Transverse colon (tissue), 4 donors: ENCODE measurements around the gene DENND2A.

Experiments
- POLR2A ChIP-seq: fragments of 450-650 bp; IDR thresholded peaks from one replicate; pipeline ENCODE4 v1.6.1; 2016; ENCODE audit warnings: antibody characterized with exemption, mild to moderate bottlenecking, moderate library complexity
- POLR2AphosphoS5 ChIP-seq, 3 donors: sonication (generic); formaldehyde crosslinking; IDR thresholded peaks; one replicate each; pipeline ENCODE4 v1.6.1; 2016; ENCODE audit warnings: antibody characterized with exemption in 3 of 3
- TF ChIP-seq, protein P1 (sequence below), 5 experiments: fragments of 200-600 bp in 3 of 5; fragments of 450-650 bp in 2 of 5; sonication (generic) in 3 of 5; IDR thresholded peaks; 1 replicate in 2 of 5; 2 replicates in 3 of 5; pipeline ENCODE4 v1.5.1; 2016 to 2017; ENCODE audit warnings: antibody characterized with exemption in 5 of 5, inconsistent platforms in 3 of 5, mild to moderate bottlenecking in 2 of 5, moderate library complexity in 1 of 5

DNA sequence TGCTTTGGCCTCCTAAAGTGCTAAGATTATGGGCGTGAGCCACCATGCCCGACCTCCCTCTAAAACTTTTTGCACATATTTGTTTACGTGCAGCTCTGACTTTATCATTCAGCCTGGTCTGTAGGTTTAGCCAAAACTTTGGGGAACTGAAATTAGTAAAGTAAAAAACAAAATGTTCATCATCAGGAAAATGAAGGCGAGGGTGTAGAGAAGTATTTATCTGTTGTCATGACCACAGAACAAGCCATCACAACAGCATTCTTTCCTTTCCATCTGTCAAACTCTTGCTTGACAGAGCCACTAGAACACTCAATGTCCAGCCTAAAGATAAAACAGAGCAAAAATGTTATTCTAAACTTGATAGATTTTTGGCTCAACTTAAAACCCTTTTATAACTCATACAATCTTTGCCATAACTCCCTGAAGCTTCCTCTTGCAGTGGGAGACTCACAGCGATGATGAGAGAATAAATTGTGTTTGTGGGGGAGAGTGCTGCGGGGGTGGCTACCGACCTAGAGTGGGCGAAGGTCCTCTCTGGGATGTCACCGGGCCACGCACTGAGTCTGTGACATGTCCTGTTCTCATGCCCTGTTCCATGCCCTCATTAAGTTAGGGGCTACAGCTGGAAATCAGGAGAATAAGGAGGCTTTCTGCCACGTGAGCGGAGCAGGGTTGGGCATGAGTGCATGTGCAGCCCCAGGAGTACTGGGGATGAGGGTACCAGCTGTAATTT is 102.7 kb downstream of the DENND2A start:
- TF ChIP-seq POLR2AphosphoS5 (IDR thresholded peaks at IDR 0.05) (peak in 1 of 3 donors; percentile 36), POLR2A (no peak)
- TF ChIP-seq, protein P1, sequence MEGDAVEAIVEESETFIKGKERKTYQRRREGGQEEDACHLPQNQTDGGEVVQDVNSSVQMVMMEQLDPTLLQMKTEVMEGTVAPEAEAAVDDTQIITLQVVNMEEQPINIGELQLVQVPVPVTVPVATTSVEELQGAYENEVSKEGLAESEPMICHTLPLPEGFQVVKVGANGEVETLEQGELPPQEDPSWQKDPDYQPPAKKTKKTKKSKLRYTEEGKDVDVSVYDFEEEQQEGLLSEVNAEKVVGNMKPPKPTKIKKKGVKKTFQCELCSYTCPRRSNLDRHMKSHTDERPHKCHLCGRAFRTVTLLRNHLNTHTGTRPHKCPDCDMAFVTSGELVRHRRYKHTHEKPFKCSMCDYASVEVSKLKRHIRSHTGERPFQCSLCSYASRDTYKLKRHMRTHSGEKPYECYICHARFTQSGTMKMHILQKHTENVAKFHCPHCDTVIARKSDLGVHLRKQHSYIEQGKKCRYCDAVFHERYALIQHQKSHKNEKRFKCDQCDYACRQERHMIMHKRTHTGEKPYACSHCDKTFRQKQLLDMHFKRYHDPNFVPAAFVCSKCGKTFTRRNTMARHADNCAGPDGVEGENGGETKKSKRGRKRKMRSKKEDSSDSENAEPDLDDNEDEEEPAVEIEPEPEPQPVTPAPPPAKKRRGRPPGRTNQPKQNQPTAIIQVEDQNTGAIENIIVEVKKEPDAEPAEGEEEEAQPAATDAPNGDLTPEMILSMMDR (IDR thresholded peaks at IDR 0.05): no peak
